ENCODE measurements around the gene IFNK.

IFNK gene

GRCh38 chr9:27539479-27540441 lies 15.7 kb downstream of the IFNK start:
- no peak for DNase-seq

GRCh38 chr9:27540502-27540901 lies 16.4 kb downstream of the IFNK start:
- DNase-seq: no peak

GRCh38 chr9:27541740-27542139 lies 17.6 kb downstream of the IFNK start:
- no peak for DNase-seq

GRCh38 chr9:27542508-27542907 lies 18.4 kb downstream of the IFNK start:
- no peak for DNase-seq

GRCh38 chr9:27545471-27545870 lies 21.4 kb downstream of the IFNK start:
- DNase-seq: no peak

- DNase-seq: no peak
Observed at GRCh38 chr9:27548055-27548741, 24.1 kb downstream of the IFNK start.

- DNase-seq: no peak
Observed at GRCh38 chr9:27549196-27549755, 25.2 kb downstream of the IFNK start.

- no peak for DNase-seq
Observed at GRCh38 chr9:27554712-27555111, 30.6 kb downstream of the IFNK start.

- DNase-seq: no peak
Observed at GRCh38 chr9:27556470-27556869, 32.4 kb downstream of the IFNK start.

- no peak for DNase-seq
Observed at GRCh38 chr9:27558307-27558706, 34.2 kb downstream of the IFNK start.

GRCh38 chr9:27560457-27560856 lies 36.4 kb downstream of the IFNK start:
- DNase-seq: no peak

- DNase-seq: no peak
Observed at GRCh38 chr9:27561685-27562084, 37.6 kb downstream of the IFNK start.

- no peak for DNase-seq
Observed at GRCh38 chr9:27563738-27564430, 39.8 kb downstream of the IFNK start.

- DNase-seq: no peak
Observed at GRCh38 chr9:27564670-27565069, 40.6 kb downstream of the IFNK start.

- DNase-seq: no peak
Observed at GRCh38 chr9:27565696-27566095, 41.6 kb downstream of the IFNK start.

GRCh38 chr9:27566118-27566517 lies 42.0 kb downstream of the IFNK start:
- DNase-seq: no peak

GRCh38 chr9:27569406-27569805 lies 45.3 kb downstream of the IFNK start:
- DNase-seq: no peak

- DNase-seq: no peak
Observed at GRCh38 chr9:27571011-27571410, 46.9 kb downstream of the IFNK start.

- DNase-seq: no peak
Observed at GRCh38 chr9:27572061-27572460, 48.0 kb downstream of the IFNK start.

- peak; percentile 31 for DNase-seq
Observed at GRCh38 chr9:27572566-27572917, 48.5 kb downstream of the IFNK start.

GRCh38 chr9:27572918-27573633 lies 49.0 kb downstream of the IFNK start, which contains the start of gene C9orf72:
Gene C9orf72, minus strand, starts transcription at chr9:27573481. Its CDS starts 6,361 bp downstream, at chr9:27567120.
- peak; percentile 77 for DNase-seq
